Fibroblast of mammary gland (primary cell): Measurements from ENCODE around the gene TMEM254.

Experiments
- DNase-seq: peaks from one replicate; pipeline ENCODE4 v3.0.0-alpha.2; 2010; ENCODE audit warnings: low read depth
- H3K4me3 ChIP-seq: 2 replicates; pipeline ENCODE4 v1.5.1; 2011; ENCODE audit warnings: low read depth, mild to moderate bottlenecking, low read length, moderate library complexity; ENCODE audit not compliant: control insufficient read depth
- TF ChIP-seq, protein P1 (sequence below): conservative IDR thresholded peaks from 2 replicates; pipeline ENCODE4 v1.5.1; 2011; ENCODE audit warnings: low read depth, low read length, inconsistent platforms; ENCODE audit not compliant: control insufficient read depth, insufficient read depth

TMEM254 gene

DNA sequence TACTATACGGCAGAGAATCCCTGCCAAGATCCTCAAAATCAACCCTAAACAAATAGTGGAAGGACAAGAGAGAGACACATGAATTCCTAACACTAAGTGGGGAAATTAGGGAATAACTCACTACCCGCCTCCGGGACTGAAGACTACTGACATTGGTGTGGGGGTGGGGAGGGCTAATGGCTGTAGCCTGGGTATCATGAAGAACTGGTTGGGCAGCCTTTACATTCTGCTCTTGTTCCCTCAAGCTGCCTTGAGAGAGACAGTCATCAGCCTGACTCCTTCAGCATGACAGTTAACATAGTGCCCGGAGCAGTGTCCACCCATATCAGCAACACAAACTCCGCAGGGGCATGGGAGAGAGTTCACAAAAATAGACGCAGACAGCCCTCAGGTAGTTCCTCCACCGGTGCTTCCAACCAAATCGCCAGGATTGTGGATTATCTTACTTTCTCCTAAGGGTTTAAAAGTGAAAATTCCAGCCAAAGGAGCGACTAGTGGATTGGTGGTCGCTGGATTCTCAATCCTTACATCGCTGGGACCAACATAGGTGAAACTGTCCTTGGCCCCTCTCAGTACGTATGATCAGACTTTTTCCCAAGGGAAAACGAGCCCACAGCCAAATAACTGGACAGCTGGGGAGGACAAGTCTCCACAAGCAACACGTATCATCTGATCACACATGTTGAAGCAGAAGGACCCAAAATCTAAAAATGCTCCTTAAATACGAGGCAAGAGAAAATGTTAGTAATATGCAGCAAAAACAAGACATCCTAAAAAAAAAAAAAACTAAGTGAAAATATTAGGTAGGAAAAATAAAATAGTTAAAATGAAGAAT, 22.6 kb downstream of the TMEM254 start:
- no peak for DNase-seq
- TF ChIP-seq, protein P1, sequence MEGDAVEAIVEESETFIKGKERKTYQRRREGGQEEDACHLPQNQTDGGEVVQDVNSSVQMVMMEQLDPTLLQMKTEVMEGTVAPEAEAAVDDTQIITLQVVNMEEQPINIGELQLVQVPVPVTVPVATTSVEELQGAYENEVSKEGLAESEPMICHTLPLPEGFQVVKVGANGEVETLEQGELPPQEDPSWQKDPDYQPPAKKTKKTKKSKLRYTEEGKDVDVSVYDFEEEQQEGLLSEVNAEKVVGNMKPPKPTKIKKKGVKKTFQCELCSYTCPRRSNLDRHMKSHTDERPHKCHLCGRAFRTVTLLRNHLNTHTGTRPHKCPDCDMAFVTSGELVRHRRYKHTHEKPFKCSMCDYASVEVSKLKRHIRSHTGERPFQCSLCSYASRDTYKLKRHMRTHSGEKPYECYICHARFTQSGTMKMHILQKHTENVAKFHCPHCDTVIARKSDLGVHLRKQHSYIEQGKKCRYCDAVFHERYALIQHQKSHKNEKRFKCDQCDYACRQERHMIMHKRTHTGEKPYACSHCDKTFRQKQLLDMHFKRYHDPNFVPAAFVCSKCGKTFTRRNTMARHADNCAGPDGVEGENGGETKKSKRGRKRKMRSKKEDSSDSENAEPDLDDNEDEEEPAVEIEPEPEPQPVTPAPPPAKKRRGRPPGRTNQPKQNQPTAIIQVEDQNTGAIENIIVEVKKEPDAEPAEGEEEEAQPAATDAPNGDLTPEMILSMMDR: no peak
- no peak overlapping the region for H3K4me3 ChIP-seq

DNA sequence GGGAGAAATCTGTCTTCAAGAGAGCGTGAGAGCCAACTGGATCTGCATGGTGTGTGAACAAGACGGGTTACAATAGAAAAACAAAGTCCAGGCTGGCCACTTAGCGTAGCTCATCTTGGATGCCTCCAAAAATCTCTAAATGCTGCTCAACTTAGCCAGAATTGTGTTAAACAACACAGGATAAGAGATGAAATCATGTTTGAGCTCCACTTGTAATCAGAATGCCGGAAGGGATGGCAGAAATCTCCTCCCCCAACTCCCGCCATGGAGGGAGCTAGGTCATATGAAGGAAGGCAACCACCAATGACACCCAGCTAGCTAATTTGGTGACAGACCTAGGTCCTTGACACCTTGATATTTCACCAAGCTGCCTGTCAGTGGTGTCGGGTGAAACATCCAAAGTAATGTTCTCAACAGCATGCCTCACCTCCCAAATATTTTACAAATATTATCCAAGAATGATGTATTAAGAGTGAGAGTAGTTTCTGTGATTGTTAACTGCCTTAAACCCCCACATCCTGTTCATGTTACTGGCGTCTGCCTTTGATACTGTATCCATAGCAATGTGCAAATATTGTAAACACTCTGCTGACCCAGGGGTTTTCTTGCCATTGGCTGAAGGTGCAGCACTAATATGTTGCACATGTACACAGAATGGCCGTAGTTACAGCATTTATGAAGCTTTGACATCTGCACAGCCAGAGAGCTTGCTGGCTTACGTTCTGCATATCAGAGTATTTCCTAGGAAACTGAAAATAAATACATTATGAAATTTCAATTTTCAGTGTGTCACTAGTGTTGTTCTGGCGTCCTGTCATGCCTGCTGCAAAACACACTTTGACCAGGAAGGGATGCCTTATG, 25.8 kb downstream of the TMEM254 start:
- peak; percentile 83 for DNase-seq
- no peak overlapping the region for H3K4me3 ChIP-seq
- TF ChIP-seq, protein P1: no peak

DNA sequence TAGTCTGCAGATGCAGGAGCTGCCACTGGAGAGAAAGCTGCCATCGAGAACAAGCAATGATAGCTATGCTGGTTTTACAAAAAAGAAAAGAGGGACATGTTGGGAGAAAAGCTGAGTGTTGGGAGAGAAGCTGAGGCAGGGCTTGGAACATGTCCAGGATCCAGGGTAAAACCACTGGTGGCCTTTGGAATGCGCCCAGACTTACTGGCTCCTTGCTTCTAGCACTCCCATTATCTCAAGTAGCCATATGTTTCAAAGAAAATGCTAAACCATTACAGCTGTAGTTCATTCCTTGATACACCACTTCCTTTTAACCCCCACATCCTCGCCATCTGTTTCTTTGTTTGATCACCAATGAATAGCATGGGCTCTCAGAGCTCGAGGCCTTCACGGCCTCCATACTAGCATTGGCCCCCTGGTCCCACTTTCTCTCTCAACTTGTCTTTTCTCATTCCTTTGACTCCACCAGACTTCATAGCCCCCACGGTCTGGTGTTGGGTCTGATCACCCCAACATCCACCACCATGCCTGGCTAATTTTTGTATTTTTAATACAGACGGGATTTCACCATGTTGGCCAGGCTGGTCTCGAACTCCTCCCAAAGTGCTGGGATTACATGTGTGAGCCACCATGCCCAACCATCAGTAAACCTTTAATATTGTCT, 30.2 kb downstream of the TMEM254 start:
- TF ChIP-seq, protein P1: no peak
- DNase-seq: no peak
- no peak overlapping the region for H3K4me3 ChIP-seq

DNA sequence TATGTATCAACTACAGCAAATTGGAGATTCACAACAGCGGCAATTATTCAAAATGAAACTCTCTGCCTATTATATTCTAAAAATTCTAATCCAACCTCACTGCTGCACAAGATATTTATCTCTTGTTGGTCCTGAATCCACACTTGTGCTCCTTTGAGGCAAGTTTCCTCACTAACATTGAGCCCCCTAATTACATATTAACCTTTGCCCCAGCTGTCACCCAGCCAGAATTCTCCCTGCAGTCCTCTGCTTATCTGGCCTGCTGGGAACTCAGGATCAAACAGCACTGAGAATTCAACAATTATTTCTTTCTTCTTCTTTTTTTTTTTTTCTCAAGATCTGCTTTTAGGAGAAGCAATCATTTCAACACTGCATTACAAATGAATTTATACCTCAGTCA, 32.5 kb downstream of the TMEM254 start:
- DNase-seq: no peak
- H3K4me3 ChIP-seq: no peak overlapping the region
- TF ChIP-seq, protein P1: no peak

DNA sequence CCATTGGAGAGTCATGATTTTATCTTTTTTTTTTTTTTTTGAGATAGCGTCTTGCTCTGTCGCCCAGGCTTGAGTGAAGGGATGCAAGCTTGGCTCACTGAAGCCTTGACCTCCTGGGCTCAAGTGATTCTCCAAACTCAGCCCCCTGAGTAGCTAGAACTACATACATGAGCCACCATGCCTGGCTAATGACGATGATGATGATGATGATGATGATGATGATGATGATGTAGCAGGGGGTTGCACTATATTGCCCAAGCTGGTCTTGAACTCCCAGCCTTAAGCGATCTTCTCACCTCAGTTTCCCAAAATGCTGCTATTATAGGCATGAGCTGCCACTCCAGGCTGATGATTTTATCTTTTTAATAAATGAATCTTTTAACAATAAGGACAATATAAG, 40.2 kb downstream of the TMEM254 start:
- TF ChIP-seq, protein P1: no peak
- H3K4me3 ChIP-seq: no peak overlapping the region
- DNase-seq: no peak

DNA sequence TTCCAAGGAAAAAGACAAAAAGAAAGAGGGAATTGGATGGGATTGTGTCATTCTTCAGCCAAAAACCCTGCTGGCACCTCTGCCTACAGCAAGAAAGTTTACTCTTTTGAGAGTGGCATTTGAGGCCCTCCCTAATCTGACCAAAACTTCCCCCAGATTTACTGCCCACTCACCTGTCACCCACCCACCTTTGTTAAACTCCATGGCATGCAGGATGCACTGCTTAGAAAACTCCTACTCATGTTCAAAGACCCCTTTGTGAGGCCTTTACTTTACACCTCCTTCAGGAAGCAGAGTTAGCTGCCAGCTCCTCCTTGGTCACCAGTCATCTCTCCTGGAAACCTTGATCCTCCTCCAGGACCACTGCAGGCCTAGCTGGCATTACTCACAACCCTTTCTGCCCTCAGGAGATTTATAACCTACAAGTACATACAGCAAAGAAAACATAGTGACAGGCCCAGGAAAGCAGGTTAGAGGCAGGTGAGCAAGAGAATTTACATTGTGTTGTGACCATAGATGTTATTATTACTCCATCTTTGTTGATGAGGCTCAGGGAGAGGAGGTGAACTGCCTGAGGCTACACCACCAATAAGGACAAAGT, 43.7 kb downstream of the TMEM254 start:
- DNase-seq: no peak
- TF ChIP-seq, protein P1: no peak
- H3K4me3 ChIP-seq: no peak overlapping the region
